Hair follicular keratinocyte (primary cell): ENCODE results near the gene TBL1X. TPM values are rescaled to one million over a fixed set of nuclear protein-coding genes. Genes with fewer than 3 reads are reported as not detected.

Experiments used
- total RNA-seq: library from RNA; depleted of rRNA; stranded (reverse); fragments of >200 nt; gene quantifications from 2 replicates; pipeline ENCODE4 v1.2.3, GENCODE V29; 2015

Gene TBL1X
- total RNA-seq: 4.6 and 4.7 TPM in 2 replicates

GRCh38 chrX:9464435-9465371 lies at the start of gene TBL1X:
TSS of gene TBL1X (plus strand) at chrX:9465058. CDS start at chrX:9653587, 188,529 bp downstream.

GRCh38 chrX:9765737-9766097 lies 300.9 kb downstream of the TBL1X start, which contains the start of gene GPR143:
TSS of gene GPR143 (minus strand) at chrX:9765847. CDS start at chrX:9765817, 30 bp downstream.

GRCh38 chrX:9785944-9786797 lies 321.3 kb downstream of the TBL1X start, which contains the start of gene SHROOM2:
TSS of gene SHROOM2 (plus strand) at chrX:9786429. CDS start at chrX:9786546, 117 bp downstream.

